Activated T-cell treated with anti-CD3 and anti-CD28 coated beads, Interleukin-2, amount 50 U/mL, for 24 hours (primary cell): ENCODE measurements around the gene PLEKHG2.
"Not testable (repeated sequence)": the region's sequence is repeated elsewhere in the genome, so short reads cannot be mapped to it uniquely, and the experiment has no call there.

ENCODE experiments used
- DNase-seq: peaks from one replicate; pipeline ENCODE4 v3.0.0-alpha.2; 2020
- H3K27ac Mint-ChIP-seq: 2 replicates; pipeline ENCODE4 v1.8.0; 2020; ENCODE audit warnings: mild to moderate bottlenecking, mixed read lengths
- H3K27me3 Mint-ChIP-seq: 2 replicates; pipeline ENCODE4 v1.8.0; 2020; ENCODE audit warnings: mixed read lengths
- H3K36me3 Mint-ChIP-seq: 2 replicates; pipeline ENCODE4 v1.8.0; 2020; ENCODE audit warnings: low read depth, mixed read lengths
- H3K4me1 Mint-ChIP-seq: 2 replicates; pipeline ENCODE4 v1.8.0; 2020; ENCODE audit warnings: low read depth, mixed read lengths
- H3K4me3 Mint-ChIP-seq: 2 replicates; pipeline ENCODE4 v1.8.0; 2020; ENCODE audit warnings: mild to moderate bottlenecking, moderate library complexity, mixed read lengths
- H3K9me3 Mint-ChIP-seq: 2 replicates; pipeline ENCODE4 v1.8.0; 2020; ENCODE audit warnings: mixed read lengths

Gene PLEKHG2

DNA sequence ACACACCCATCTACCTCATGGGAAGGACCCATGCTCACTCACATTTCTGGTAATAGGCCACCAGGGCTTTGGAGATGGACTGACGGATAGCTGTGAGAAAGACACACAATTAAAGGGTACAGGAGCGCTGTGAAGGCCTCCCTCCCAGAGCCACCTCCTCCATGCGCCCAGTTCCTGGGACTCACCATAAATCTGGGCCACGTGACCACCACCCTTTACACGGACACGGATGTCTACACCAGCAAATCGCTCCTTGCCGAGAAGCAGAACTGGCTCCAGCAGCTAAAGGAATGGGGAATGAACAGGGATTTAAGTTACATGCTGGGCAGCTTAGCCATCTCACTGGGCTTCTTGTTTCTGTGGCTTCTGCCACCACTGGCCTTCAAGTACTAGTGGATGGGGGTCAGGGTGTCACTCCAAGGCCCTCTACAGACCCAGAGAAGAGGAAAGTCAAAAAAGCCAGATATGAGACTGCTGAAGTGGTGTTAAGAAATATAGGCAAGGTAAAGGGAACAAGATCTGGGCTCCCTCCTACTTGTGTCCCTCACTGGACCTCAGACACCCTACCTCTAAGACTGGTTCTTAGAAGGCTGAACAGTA is 21.1 kb downstream of the PLEKHG2 start:
- H3K4me1 Mint-ChIP-seq = peaks cover 61% of the 10 kb centered on the region
- H3K27ac Mint-ChIP-seq = peak overlapping the region; percentile 99
- DNase-seq = no peak
- H3K9me3 Mint-ChIP-seq = no peaks in the 10 kb centered on the region
- no peaks in the 10 kb centered on the region for H3K27me3 Mint-ChIP-seq
- H3K4me3 Mint-ChIP-seq = peak overlapping the region; percentile 95
- H3K36me3 Mint-ChIP-seq = peaks cover 59% of the 10 kb centered on the region

DNA sequence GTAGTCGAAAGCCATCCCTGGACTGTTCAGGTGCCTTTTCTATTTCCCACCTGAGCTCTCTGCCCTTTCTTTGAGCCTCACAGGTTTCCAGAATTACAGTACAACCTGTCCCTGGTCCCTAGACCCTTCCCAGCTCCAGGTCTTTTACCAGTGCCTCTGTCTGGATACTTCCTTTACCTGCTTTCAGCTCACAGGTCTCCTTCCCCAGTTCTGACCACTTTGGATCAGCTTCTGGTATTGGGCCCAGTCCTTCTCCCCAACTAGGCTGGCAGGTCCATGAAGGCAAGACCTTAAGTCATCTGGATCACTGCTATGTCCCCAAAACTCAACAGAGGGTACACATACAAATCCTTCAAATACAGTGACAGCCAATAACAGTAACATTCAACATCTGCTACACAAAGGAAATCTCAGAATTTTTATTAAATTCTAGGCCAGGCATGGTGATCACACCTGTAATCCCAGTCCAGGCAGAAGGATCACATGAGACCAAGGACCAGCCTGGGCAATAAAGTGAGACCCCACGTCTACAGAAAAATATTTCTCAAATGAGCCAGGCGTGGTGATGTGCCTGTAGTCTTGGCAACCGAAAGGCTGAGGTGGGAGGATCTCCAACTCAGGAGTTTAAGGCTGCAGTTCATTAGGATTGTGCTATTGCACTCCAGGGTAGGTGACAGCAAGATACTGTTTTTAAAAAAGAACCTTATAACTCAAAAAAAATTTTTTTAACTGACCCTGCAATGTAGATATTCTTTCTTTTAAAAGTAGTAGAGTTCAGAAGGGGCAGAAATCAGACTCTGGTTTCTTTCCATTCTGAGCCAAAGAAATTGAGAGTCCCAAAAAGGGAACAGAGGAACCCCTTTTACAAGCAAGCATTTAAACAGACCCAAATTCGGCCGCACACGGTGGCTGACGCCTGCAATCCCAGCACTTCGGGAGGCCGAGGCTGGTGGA is 21.9 kb downstream of the PLEKHG2 start:
- Mint-ChIP-seq H3K36me3 (peaks cover 59% of the 10 kb centered on the region), H3K9me3 (no peaks in the 10 kb centered on the region), H3K4me1 (peaks cover 58% of the 10 kb centered on the region), H3K4me3 (peak overlapping the region; percentile 95), H3K27ac (peak overlapping the region; percentile 99), H3K27me3 (no peaks in the 10 kb centered on the region)
- no peak for DNase-seq

DNA sequence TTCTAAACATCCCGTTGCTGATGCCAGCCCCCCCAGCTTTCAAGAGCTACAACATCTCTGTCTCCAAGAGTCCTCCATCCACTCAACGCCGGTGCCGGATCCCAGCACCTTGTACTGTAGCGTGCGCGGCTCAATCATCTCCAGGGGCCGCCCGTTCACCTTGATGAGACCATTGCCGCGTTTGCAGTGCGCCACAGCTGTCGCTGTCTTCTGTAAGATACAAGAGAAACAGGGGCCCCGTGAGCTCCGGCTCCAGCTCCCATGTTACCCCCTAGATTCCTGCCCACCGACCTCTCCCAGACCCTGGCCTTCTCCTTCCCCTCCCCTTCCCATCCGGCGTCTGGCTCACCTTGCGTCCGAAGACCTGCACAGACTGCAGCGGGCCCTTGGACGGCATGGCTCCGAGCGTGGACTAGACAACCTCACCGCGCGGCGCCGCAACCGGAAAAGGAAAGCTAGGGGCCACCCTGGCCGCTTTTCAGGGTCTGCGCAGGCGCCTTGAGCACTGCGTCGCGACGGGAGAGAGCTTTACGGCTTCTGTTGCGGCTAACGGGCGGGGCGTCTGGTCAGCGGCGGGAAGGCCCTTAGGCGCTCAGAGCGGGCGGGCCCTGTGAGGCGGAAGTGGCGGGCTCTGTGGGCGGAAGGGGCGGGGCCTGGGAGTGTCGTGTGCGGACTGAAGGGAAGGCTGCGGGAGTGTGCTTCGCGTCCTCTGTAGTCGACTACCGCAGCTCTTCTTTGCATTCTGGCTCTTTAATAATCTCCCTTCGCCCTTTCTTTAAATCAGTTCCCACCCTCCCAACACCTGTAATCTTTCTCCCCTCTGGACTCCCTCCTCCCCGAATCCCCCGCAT is 23.3 kb downstream of the PLEKHG2 start, which contains the start of gene RPS16:
Gene RPS16, minus strand, starts transcription at position 451 of the 851 bp plus-strand sequence. Its CDS starts 54 bp downstream, at position 397.
- no peaks in the 10 kb centered on the region for H3K9me3 Mint-ChIP-seq
- peaks cover 54% of the 10 kb centered on the region for H3K36me3 Mint-ChIP-seq
- no peaks in the 10 kb centered on the region for H3K27me3 Mint-ChIP-seq
- peak within 1 kb of the TSS; percentile 95 for H3K4me3 Mint-ChIP-seq
- peak; percentile 100 for DNase-seq
- peaks cover 57% of the 10 kb centered on the region for H3K4me1 Mint-ChIP-seq
- H3K27ac Mint-ChIP-seq = peak within 1 kb of the TSS; percentile 99

DNA sequence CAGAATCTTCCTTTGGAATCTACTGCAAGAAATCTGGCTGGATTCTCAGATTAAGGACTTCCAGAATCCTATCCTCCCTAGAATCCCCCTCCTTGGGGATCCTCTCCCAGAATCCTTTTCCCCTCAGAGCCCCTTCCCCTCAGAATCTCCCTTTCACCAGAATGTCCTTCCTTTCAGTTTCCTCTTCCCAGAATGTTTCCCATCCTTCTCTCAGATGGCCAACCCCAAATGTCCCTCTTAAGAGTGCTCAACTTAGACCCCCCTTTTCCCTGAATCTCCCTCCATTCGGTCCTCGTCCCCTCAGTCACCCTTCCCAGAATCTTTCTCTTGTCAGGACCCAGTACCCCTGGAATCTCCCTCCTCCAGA is 23.9 kb downstream of the PLEKHG2 start:
- Mint-ChIP-seq H3K4me1 (peaks cover 51% of the 10 kb centered on the region), H3K27me3 (no peaks in the 10 kb centered on the region), H3K27ac (peak overlapping the region; percentile 99), H3K36me3 (peaks cover 48% of the 10 kb centered on the region), H3K4me3 (peak overlapping the region; percentile 95), H3K9me3 (no peaks in the 10 kb centered on the region)
- no peak for DNase-seq

DNA sequence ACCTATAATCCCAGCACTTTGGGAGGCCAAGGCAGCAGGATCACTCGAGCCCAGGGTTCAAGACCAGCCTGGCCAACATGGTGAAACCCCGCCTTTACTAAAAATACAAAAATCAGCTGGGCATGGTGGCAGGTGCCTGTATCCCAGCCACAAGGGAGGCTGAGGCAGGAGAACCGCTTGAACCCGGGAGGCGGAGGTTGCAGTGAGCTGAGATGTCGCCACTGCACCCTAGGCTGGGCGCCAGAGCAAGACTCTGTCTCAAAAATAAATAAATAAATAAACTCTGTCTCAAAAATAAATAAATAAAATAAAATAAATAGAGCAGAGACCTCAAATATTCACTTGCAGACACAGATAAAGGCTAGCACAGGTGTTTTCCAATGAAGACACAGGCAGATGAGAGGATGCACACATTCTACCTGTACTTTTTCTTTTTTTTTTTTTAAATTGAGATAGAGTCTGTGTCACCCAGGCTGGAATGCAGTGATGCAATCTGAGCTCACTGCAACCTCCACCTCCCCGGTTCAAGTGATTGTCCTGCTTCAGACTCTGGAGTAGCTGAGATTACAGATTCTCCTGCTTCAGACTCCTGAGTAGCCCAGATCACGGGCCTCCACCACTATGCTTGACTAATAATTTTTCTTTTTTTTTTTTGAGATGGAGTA is 25.9 kb downstream of the PLEKHG2 start:
- H3K9me3 Mint-ChIP-seq = no peaks in the 10 kb centered on the region
- H3K36me3 Mint-ChIP-seq = peaks cover 28% of the 10 kb centered on the region
- peaks cover 35% of the 10 kb centered on the region for H3K4me1 Mint-ChIP-seq
- no peak overlapping the region for H3K4me3 Mint-ChIP-seq
- H3K27me3 Mint-ChIP-seq = no peaks in the 10 kb centered on the region
- H3K27ac Mint-ChIP-seq = no peak overlapping the region
- DNase-seq = no peak

DNA sequence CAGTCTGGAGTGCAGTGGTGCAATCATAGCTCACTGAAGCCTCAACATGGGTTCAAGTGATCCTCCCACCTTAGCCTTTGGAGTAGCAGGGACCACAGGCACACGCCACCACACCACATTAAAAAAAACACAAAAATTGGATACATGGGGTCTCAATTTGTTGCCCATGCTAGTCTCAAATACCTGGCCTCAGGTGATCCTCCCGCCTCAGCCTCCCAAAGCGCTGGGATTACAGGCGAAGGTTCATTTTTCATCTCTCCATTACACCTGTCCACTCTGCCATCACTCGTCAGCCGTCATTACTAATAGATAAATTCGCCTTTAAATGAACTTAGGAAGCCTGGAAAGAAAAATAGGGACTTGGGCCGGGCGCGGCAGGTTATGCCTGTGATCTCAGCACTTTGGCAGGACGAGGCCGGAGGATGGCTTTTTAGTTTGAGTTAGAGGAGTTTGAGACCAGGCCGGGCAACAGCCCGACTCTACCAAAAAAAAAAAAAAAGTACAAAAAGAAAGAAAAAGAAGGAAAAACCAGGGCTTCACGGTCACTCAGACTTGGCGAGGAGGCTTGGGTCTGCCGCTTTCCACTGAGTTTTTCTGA is 32.2 kb downstream of the PLEKHG2 start:
- Mint-ChIP-seq H3K36me3 (peaks cover 52% of the 10 kb centered on the region), H3K27ac (peak overlapping the region; percentile 99), H3K4me1 (peaks cover 40% of the 10 kb centered on the region), H3K4me3 (peak overlapping the region; percentile 100), H3K9me3 (no peaks in the 10 kb centered on the region), H3K27me3 (no peaks in the 10 kb centered on the region)
- DNase-seq = peak; percentile 52

DNA sequence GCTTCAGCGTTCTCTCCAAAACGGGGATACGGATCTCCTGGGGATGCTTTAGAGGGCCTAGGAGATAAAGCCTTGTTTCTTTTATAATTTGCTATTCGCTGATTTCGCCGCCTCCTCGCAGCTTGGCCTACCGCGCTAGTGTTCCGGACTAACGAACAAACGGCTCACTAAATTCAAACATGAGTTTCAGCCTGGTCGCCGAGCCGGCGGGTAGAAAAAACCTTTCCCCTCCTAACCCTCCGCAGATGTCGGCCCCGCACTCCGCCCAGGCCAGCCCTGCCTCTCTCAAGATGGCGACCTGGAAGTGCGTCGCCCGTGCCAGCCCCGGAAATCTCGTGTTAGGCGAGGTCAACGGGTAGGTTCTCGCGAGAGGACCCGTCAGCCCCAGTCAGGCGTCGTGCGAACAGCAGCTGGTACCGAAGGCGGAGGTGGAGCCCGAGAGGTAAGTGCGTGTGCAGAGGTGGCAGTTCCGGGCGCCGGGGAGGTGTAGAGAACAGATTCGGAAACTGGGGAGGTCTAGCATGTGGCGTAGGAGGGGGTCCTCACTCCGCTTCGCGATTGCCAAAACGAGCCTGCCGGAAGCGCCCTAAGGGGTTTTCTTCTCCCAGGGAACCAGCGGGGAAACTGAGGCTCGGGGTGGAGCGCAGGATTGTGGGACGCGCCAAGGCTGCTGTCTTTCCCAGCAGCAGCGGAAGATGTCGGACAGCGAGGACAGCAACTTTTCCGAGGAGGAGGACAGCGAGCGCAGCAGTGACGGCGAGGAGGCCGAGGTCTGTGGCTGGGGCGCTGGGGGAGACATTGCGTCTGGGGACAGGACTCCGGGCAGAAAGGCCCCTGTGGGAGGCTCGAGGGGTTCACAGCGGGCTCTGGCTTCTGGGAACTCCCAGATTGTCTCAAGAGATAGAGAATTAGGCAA is 33.0 kb downstream of the PLEKHG2 start, which contains the start of gene SUPT5H:
Gene SUPT5H, plus strand, starts transcription at position 387 of the 916 bp plus-strand sequence. Its CDS starts 309 bp downstream, at position 696.
- Mint-ChIP-seq H3K27ac (peak within 1 kb of the TSS; percentile 99), H3K36me3 (peaks cover 59% of the 10 kb centered on the region), H3K4me1 (peaks cover 43% of the 10 kb centered on the region), H3K4me3 (peak within 1 kb of the TSS; percentile 100), H3K27me3 (no peaks in the 10 kb centered on the region), H3K9me3 (no peaks in the 10 kb centered on the region)
- peak; percentile 95 for DNase-seq

DNA sequence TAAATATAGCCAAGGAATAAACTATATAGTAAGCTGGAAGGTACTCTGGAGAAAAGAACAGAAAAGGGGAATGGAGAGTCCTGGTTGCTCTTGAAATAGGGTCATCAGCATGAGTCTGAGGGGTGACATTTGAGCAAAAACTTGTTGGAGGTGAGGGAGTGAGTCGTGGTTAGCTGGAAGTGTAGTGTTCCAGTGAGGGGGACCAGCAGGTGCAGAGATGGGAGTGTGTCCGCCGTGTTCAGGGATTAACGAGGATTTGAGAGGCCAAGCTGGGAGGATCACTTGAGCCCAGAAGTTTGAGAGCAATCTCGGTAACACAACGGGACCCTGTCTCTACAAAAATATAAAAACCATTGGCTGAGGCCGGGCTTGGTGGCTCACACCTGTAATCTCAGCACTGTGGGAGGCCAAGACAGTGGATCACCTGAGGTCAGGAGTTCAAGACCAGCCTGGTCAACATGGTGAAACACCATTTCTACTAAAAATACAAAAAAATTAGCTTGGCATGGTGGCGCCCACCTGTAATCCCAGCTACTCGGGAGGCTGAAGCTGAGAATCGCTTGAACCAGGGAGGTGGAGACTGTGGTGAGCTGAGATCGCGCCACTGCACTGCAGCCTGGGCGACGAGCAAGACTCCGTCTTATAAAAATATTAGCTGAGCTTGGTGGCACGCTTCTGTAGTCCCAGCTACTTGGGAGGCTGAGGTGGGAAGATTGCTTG is 34.1 kb downstream of the PLEKHG2 start:
- Mint-ChIP-seq H3K4me3 (peak overlapping the region; percentile 100), H3K9me3 (no peaks in the 10 kb centered on the region), H3K27ac (peak overlapping the region; percentile 99), H3K27me3 (no peaks in the 10 kb centered on the region), H3K36me3 (peaks cover 68% of the 10 kb centered on the region), H3K4me1 (peaks cover 49% of the 10 kb centered on the region)
- no peak for DNase-seq

DNA sequence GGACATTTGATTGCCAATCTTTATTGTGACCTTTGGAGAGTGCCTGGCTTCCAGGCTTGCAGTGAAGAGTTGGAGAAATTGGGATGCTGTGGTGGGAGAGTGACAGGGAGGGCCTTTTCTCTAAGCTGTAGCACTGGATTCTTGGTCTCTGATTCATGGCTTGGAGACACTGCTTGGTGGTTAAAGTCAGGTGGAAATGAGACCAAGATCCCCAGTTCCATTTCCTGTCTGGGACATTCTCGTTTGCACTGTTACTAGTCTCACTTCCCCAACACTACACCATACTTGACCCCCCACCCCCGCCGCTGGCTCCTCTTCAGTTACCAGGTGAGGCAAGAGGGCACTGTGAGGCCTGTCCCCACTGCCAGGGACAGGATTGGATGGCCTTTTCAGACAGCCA is 35.8 kb downstream of the PLEKHG2 start:
- no peak for DNase-seq
- Mint-ChIP-seq H3K4me1 (peaks cover 64% of the 10 kb centered on the region), H3K9me3 (no peaks in the 10 kb centered on the region), H3K27me3 (no peaks in the 10 kb centered on the region), H3K36me3 (peaks cover 85% of the 10 kb centered on the region), H3K4me3 (peak overlapping the region; percentile 100), H3K27ac (peak overlapping the region; percentile 99)

DNA sequence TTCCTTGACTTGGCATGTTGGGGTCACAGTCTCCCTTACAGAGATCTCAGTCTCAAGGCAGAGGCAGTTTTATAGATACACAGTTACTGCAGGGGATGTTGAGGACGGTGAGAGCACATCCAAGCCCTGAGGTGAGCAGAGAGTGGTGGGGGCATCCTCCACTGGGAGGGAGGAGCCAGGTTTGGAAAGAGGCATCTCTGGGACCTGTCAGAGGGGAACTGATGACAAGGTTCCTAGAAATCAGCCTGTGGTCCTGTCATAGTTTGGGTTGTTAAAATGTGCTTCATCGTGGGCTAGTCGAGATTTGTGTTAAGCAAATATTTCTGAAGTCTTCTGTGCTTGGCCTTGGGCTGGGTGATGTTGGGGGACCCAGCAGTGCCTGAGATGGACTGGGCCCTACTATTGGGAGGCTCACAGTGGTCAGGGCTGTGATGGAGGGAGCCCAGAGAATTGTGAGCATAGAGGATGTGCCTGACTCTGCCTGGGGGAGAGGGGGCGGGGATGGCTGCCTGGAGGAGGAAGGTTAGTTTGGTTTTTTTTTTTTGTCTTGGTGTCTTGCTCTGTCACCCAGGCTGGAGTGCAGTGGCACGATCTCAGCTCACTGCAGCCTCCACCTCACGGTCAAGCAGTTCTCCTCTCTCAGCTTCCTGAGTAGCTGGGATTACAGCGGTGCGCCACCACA is 36.8 kb downstream of the PLEKHG2 start:
- Mint-ChIP-seq H3K36me3 (peaks cover 93% of the 10 kb centered on the region), H3K27me3 (no peaks in the 10 kb centered on the region), H3K27ac (peak overlapping the region; percentile 99), H3K9me3 (no peaks in the 10 kb centered on the region), H3K4me3 (peak overlapping the region; percentile 100), H3K4me1 (peaks cover 65% of the 10 kb centered on the region)
- DNase-seq = no peak

DNA sequence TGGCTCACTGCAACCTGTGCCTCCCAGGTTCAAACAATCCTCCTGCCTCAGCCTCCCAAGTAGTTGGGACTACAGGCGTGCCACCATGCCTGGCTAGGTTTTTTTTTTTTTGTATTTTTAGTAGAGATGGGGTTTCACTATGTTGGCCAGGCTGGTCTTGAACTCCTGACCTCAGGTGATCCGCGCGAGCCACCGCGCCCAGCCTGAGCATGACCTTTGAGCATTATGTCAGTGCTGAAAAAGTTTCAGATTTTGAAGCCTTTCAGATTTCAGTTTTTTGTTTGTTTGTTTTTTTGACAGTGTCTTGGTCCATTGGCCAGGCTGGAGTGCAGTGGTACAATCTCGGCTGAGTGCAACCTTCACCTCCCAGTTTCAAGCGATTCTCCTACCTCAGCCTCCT is 38.8 kb downstream of the PLEKHG2 start:
- H3K4me3 Mint-ChIP-seq, H3K9me3 Mint-ChIP-seq, H3K27me3 Mint-ChIP-seq, DNase-seq: not testable (repeated sequence)
- Mint-ChIP-seq H3K27ac (peak overlapping the region; percentile 88), H3K4me1 (peaks cover 68% of the 10 kb centered on the region), H3K36me3 (peaks cover 88% of the 10 kb centered on the region)

DNA sequence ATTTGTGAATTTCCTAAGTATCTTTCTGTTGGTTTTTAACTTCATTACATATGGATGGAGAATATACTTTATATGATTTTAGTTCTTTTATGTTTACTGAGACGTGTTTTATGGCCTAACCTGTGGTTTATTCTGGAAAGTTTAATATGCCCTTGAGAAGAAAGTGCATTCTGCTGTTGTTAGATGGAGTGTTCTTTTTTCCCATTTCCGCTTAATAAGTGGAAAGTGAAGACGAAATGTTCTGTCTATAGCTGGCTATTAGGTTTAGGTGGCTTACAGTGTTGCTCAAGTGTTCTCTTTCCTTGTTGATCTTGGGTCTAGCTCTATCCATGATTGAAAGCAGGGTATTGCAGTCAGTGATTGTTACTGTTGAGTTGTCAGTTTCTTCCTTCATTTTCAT is 50.9 kb downstream of the PLEKHG2 start:
- Mint-ChIP-seq H3K36me3 (peaks cover 86% of the 10 kb centered on the region), H3K4me1 (no peaks in the 10 kb centered on the region), H3K4me3 (no peak overlapping the region), H3K27ac (peak overlapping the region; percentile 45), H3K27me3 (no peaks in the 10 kb centered on the region), H3K9me3 (no peaks in the 10 kb centered on the region)
- DNase-seq = no peak
